Thyroid gland (tissue), 4 donors: ENCODE results near the gene SIX1.

ENCODE experiments used
- POLR2A ChIP-seq, 2 donors: fragments of 450-650 bp; IDR thresholded peaks; one replicate each; pipeline ENCODE4 v1.6.1; 2017; ENCODE audit warnings: antibody characterized with exemption in 2 of 2, mild to moderate bottlenecking in 2 of 2, moderate library complexity in 1 of 2
- TF ChIP-seq, protein P1 (sequence below), 6 experiments: fragments of 200-600 bp in 3 of 6; fragments of 450-650 bp in 3 of 6; sonication (generic) in 3 of 6; IDR thresholded peaks; one replicate each; pipeline ENCODE4 v1.5.1; 2016 to 2019; ENCODE audit warnings: antibody characterized with exemption in 6 of 6, mild to moderate bottlenecking in 2 of 6, inconsistent platforms in 1 of 6, moderate library complexity in 1 of 6

GRCh38 chr14:60646226-60646818 lies 3.0 kb downstream of the SIX1 start:
- no peak for TF ChIP-seq POLR2A (IDR thresholded peaks at IDR 0.05)
- TF ChIP-seq, protein P1, sequence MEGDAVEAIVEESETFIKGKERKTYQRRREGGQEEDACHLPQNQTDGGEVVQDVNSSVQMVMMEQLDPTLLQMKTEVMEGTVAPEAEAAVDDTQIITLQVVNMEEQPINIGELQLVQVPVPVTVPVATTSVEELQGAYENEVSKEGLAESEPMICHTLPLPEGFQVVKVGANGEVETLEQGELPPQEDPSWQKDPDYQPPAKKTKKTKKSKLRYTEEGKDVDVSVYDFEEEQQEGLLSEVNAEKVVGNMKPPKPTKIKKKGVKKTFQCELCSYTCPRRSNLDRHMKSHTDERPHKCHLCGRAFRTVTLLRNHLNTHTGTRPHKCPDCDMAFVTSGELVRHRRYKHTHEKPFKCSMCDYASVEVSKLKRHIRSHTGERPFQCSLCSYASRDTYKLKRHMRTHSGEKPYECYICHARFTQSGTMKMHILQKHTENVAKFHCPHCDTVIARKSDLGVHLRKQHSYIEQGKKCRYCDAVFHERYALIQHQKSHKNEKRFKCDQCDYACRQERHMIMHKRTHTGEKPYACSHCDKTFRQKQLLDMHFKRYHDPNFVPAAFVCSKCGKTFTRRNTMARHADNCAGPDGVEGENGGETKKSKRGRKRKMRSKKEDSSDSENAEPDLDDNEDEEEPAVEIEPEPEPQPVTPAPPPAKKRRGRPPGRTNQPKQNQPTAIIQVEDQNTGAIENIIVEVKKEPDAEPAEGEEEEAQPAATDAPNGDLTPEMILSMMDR (IDR thresholded peaks at IDR 0.05) = no peak
